ENCODE measurements around the gene NMBR. TPM values are rescaled to one million over a fixed set of nuclear protein-coding genes. Genes with fewer than 3 reads are reported as not detected.

Gene NMBR
- polyA plus RNA-seq, 1 donor from 2014 or later, result not detected

DNA sequence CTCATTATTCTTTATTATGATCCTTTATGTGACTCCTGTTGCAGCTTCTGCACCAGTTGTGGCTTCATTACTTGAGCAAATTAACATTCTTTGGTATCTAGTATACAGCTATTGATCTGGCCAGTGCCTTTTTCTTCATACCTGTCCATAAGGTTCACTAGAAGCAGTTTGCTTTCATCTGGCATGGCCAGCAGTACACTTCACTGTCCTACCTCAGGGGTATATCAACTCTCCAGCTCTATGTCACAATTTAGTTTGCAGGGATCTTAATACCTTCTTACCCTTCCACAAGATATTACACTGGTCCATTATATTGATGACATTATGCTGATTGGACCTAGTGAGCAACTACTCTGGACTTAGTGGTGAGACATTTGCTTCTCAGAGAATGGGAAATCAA is 46.7 kb upstream of the NMBR start:
- Histone ChIP-seq H3K27ac (ENCODE audit: low read length) (no peak overlapping the region), H3K79me2 (replicated peaks; ENCODE audit: insufficient read depth, low read length) (peaks cover 3% of the 10 kb centered on the region), H3K4me3 (ENCODE audit: low read length) (no peak overlapping the region), H3K9ac (ENCODE audit: low read length) (no peak overlapping the region), H4K20me1 (ENCODE audit: insufficient read depth) (no peaks in the 10 kb centered on the region), H3F3A (ENCODE audit: insufficient read depth, low read length, poor library complexity, severe bottlenecking) (no peaks in the 10 kb centered on the region), H3K9me3 (ENCODE audit: low read length) (no peaks in the 10 kb centered on the region), H3K9me2 (ENCODE audit: insufficient read depth, low read length) (no peaks in the 10 kb centered on the region), H2AFZ (ENCODE audit: low read depth, low read length) (no peak overlapping the region), H3K4me2 (ENCODE audit: low read length) (no peak overlapping the region), H3K36me3 (ENCODE audit: insufficient read depth, low read length) (no peaks in the 10 kb centered on the region), H3K27me3 (ENCODE audit: insufficient read depth, low read depth, low read length) (no peaks in the 10 kb centered on the region)
- TF ChIP-seq EZH2 (IDR thresholded peaks at IDR 0.05; ENCODE audit: borderline replicate concordance, insufficient read depth, low read length, poor library complexity, severe bottlenecking) (no peak), POLR2AphosphoS5 (IDR thresholded peaks at IDR 0.05) (no peak), MXI1 (conservative IDR thresholded peaks at IDR 0.05; ENCODE audit: poor library complexity, severe bottlenecking) (no peak), RAD21 (conservative IDR thresholded peaks at IDR 0.05) (no peak), SMC3 (conservative IDR thresholded peaks at IDR 0.05; ENCODE audit: poor library complexity) (no peak), CTCF (IDR thresholded peaks at IDR 0.05; ENCODE audit: poor library complexity, severe bottlenecking) (no peak), EP300 (conservative IDR thresholded peaks at IDR 0.05; ENCODE audit: poor library complexity, severe bottlenecking) (no peak), TAF1 (IDR thresholded peaks at IDR 0.05; ENCODE audit: low read depth) (no peak)
- TF ChIP-seq, protein P1, sequence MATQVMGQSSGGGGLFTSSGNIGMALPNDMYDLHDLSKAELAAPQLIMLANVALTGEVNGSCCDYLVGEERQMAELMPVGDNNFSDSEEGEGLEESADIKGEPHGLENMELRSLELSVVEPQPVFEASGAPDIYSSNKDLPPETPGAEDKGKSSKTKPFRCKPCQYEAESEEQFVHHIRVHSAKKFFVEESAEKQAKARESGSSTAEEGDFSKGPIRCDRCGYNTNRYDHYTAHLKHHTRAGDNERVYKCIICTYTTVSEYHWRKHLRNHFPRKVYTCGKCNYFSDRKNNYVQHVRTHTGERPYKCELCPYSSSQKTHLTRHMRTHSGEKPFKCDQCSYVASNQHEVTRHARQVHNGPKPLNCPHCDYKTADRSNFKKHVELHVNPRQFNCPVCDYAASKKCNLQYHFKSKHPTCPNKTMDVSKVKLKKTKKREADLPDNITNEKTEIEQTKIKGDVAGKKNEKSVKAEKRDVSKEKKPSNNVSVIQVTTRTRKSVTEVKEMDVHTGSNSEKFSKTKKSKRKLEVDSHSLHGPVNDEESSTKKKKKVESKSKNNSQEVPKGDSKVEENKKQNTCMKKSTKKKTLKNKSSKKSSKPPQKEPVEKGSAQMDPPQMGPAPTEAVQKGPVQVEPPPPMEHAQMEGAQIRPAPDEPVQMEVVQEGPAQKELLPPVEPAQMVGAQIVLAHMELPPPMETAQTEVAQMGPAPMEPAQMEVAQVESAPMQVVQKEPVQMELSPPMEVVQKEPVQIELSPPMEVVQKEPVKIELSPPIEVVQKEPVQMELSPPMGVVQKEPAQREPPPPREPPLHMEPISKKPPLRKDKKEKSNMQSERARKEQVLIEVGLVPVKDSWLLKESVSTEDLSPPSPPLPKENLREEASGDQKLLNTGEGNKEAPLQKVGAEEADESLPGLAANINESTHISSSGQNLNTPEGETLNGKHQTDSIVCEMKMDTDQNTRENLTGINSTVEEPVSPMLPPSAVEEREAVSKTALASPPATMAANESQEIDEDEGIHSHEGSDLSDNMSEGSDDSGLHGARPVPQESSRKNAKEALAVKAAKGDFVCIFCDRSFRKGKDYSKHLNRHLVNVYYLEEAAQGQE (IDR thresholded peaks at IDR 0.05; ENCODE audit: borderline replicate concordance), result no peak

DNA sequence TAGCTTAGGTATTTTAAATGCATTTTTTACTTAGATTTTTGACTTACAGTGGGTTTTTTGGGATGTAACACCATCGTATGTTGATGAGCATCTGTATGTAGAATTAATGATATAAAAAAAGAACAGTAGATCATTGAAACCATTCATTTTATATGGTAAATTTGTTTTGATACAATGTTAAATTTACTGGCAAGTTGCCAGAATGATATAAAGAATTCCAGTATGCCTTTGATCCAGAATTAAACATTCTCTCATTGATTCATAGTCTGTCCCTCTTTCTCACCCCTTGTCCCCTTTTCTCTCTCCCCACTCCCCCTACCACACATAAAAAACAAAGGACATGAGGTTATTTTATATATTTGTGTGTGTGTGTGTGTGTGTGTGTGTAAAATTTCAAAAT is 45.4 kb upstream of the NMBR start:
- Histone ChIP-seq H3K4me3 (ENCODE audit: low read length) (no peak overlapping the region), H3F3A (ENCODE audit: insufficient read depth, low read length, poor library complexity, severe bottlenecking) (no peaks in the 10 kb centered on the region)
- TF ChIP-seq, protein P1 (IDR thresholded peaks at IDR 0.05; ENCODE audit: borderline replicate concordance), result no peak
- TF ChIP-seq CTCF (IDR thresholded peaks at IDR 0.05; ENCODE audit: poor library complexity, severe bottlenecking) (no peak), POLR2AphosphoS5 (IDR thresholded peaks at IDR 0.05) (no peak), SMC3 (conservative IDR thresholded peaks at IDR 0.05; ENCODE audit: poor library complexity) (no peak), MXI1 (conservative IDR thresholded peaks at IDR 0.05; ENCODE audit: poor library complexity, severe bottlenecking) (no peak), TAF1 (IDR thresholded peaks at IDR 0.05; ENCODE audit: low read depth) (no peak)

More for the DNA sequence above, 45.4 kb upstream of the NMBR start:
- no peaks in the 10 kb centered on the region for H3K9me2 ChIP-seq (ENCODE audit: insufficient read depth, low read length)
- H3K4me2 ChIP-seq (ENCODE audit: low read length), result no peak overlapping the region
- H3K27ac ChIP-seq (ENCODE audit: low read length), result no peak overlapping the region
- no peak overlapping the region for H2AFZ ChIP-seq (ENCODE audit: low read depth, low read length)
- H3K9ac ChIP-seq (ENCODE audit: low read length), result no peak overlapping the region
- no peaks in the 10 kb centered on the region for H3K27me3 ChIP-seq (ENCODE audit: insufficient read depth, low read depth, low read length)
- H3K79me2 ChIP-seq (replicated peaks; ENCODE audit: insufficient read depth, low read length), result peaks cover 3% of the 10 kb centered on the region
- H4K20me1 ChIP-seq (ENCODE audit: insufficient read depth), result no peaks in the 10 kb centered on the region
- H3K36me3 ChIP-seq (ENCODE audit: insufficient read depth, low read length), result no peaks in the 10 kb centered on the region
- no peaks in the 10 kb centered on the region for H3K9me3 ChIP-seq (ENCODE audit: low read length)

All from neural cell (in vitro differentiated cells).